Endothelial cell of hepatic sinusoid (primary cell): ENCODE data around the gene LGALS9B.
"Not testable (repeated sequence)": the region's sequence is repeated elsewhere in the genome, so short reads cannot be mapped to it uniquely, and the experiment has no call there.

Source experiments
- in situ Hi-C: cut with HindIII; loops from 2 replicates; pipeline ENCODE4 v1.10.0; 2017; ENCODE audit warnings: low sequenced_read_pairs

LGALS9B gene

GRCh38 chr17:20469107-20469506 lies 1.8 kb upstream of the LGALS9B start:
- in situ Hi-C loops, result not testable (repeated sequence)

DNA sequence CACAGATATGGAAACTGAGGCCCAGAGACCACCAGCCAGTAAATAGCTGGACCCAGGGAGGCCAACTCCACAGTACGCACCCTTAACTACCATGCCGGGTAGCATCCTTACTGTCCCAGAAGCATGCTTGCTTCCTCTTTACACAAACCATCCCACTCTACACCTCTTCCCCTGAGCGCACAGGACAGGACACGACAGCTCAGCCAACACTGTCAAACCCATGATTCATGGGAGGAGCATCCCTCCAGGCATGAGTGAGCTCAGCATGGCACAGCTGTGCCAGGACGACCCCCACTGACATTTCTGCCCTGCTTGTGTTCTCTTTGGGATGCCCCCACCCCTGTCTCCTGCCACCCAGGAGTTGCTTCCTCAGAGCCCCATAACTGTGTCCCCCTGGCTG lies 340 bp downstream of the LGALS9B start:
- in situ Hi-C loops, result not testable (repeated sequence)

GRCh38 chr17:20466553-20466952 lies 786 bp downstream of the LGALS9B start:
- in situ Hi-C loops, result not testable (repeated sequence)

DNA sequence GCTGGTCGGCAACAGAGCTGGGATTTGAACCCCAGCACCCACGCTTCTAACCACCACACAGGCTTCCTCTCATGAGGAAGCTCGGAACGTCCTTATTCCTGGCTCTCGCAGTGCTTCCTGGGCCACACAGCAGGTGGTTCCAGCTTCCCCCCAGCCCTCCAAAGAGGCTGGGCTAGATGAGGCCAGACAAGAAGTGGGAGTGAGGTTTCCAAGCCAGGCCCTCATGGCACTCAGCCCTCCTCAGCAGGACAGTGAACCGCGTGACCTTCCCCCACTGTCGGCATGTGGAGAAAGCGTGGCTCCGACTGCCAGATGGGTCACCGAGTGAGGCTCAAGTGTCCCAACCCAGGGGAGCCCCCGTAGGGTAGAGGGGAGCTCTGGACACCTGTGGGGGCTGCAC lies 1.8 kb downstream of the LGALS9B start:
- in situ Hi-C loops, result not testable (repeated sequence)

DNA sequence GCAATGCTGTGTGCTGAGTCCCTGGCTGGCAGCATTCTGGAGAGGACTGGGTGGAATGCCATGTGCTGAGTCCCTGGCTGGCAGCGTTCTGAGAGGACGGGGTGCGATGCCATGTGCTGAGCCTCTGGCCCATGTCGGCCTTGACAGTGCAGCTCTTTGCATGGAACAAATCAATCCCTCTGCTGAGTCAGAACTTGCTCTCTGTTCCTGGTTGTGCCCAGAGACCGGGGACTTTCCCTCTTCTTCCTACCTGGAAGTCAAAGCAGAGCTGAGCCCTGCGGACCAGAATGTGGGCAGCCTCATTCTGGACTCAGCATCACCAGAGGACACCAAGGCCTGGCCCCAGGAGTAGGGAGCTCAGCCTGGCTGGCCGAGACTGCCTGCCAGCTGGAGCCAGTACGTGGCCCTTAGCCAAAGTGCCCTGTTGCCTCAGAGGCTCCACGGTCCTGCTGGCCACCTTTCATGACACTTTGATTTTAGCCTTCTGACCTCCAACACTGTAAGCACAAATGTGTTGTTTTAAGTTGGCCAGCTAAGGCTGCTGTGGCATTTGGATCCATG lies 2.4 kb downstream of the LGALS9B start:
- in situ Hi-C loops, result not testable (repeated sequence)

DNA sequence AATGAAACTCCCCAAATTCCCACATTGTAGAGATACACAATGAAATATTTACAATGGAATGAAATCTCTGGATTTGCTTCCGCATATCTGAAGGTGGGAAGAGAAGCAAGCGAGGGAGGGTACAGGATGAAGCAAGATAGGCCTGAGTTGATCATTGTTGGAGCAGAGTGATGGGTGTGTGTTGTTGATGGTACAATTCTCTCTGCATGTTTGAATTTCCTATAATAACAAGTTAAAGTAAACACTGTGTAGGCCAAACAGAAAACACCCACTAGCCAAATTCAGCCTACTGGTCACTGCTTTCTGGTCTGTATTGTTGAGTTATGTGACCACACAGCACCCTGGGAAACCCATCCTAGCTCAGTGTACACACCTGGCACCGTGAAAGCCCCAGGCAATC lies 5.2 kb downstream of the LGALS9B start:
- in situ Hi-C loops, result not testable (repeated sequence)

GRCh38 chr17:20457848-20458381 lies 9.4 kb downstream of the LGALS9B start:
- in situ Hi-C loops, result not testable (repeated sequence)

GRCh38 chr17:20455106-20455505 lies 12.2 kb downstream of the LGALS9B start:
- in situ Hi-C loops, result not testable (repeated sequence)

DNA sequence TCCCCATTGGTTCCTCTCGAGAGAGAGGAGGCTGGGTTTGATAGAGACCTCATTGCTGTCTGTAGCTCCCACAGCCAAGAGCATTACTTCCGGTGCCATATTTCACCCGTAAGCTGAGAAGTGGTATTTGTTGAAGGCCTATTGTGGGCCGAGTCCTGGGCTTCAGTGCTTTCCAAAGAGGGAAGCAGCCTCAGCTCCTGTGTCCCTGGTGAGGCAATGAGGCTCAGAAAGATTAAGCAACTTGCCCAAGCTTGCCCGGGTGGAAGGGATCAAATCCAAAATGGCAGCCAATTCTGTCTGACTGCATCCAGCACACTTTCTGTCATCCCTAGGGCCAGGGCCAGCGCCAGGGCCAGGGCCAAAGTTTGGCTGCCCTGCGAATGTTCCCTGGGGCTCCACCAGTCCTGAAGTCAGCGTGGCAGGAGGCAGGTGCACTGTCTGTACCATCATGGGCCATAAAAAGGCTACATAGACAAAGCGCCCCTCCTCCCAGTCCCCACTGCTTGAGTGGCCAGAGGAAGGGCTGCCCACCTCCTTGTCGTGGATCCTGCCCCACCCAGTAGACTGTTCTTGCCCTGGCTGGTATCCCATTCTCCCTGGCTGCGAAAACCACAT lies 13.4 kb downstream of the LGALS9B start:
- in situ Hi-C loops, result not testable (repeated sequence)

DNA sequence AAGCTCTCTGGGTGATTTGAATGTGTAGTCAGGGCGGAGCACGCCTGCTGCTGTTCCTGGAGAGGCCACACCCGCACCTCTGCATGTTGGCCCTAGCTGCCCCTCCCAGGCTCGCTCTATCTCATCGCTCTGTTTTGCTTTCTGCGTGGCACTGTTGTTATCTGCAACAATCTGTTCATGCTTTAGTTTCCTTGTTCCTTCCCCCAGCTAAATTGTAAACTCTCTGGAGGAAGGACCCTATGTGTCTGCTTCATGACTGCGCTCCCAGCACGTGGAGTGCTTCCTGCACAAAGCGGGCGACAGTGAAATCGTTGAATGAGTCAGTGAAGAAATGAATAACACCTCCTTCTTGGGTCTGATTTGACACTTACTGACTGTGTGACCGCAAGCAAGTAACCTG lies 16.5 kb downstream of the LGALS9B start:
- in situ Hi-C loops, result not testable (repeated sequence)

- in situ Hi-C loops, result not testable (repeated sequence)
Observed at GRCh38 chr17:20447534-20448321, 19.6 kb downstream of the LGALS9B start.

DNA sequence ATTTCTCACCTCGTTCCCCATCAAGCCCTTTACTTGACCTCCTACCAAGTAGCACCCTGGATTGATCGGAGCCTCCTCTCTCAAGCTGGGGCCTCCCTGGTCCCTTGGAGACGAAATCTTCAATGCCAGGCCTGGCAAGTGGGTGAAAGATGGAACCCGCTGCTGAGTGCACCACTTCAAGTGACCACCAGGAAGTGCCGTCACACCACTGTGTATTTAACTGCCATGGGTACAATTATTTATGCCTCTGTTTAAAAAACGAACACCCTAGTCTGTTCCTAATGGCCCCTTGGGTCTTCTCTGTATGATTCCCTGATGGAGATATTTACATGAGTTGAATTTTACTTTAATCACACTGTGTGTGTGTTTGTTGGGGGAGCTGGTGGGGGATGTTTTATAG lies 20.4 kb downstream of the LGALS9B start:
- in situ Hi-C loops, result not testable (repeated sequence)

DNA sequence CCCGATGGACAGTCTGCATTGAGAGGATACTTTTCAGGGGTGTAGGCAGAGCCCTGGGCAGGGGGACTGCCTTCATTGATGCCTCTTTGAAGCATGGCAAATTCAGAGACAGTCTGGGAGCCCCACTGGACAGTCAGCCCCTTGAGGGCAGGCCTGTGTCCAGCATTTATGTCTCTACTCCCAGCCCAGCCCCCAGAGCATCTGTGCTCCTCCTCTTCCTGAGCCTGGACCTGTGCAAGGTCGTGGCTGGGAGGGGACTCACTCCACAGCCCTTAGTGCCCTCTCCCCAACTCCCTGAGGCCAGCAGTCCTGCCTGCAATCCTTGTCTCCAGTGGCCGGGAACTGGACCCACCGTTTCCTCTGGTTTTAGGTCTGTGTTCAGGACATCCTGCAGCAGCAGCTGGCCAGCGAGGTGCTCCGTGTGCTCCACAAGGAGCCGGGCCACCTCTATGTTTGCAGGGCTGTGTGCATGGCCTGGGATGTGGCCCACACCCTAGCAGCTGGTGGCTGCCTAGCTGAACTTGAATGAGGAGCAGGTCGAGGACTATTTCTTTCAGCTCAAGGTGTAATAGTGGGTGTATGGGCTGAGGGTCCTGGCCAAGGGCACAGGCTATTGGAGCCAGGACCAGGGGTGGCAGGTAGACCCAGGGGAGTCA lies 22.6 kb downstream of the LGALS9B start:
- in situ Hi-C loops, result not testable (repeated sequence)

- in situ Hi-C loops, result not testable (repeated sequence)
Observed at GRCh38 chr17:20444173-20444572, 23.2 kb downstream of the LGALS9B start.

DNA sequence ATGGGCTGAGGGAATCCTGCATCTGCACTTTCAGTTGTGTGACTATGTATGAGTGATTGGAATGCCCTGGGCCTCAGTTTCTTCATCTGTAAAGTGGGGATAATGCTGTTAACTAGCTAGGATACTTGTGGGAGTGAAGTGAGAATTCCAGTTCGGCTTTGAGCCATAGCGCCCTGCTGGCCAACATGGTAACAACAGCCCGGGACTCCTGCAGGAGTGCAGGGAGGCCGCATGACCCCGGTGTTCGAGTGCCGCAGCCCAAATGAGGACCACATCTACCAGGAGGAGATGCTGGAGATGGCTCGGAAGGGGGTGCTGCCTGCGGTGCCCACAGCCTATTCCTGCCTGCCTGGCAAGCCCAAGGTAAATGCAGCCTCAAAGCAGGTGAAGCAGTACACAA lies 23.7 kb downstream of the LGALS9B start:
- in situ Hi-C loops, result not testable (repeated sequence)

- in situ Hi-C loops, result not testable (repeated sequence)
Observed at GRCh38 chr17:20440665-20441064, 26.7 kb downstream of the LGALS9B start.

- in situ Hi-C loops, result not testable (repeated sequence)
Observed at GRCh38 chr17:20435166-20435565, 32.2 kb downstream of the LGALS9B start.

GRCh38 chr17:20433382-20433781 lies 34.0 kb downstream of the LGALS9B start:
- in situ Hi-C loops, result not testable (repeated sequence)

- in situ Hi-C loops, result not testable (repeated sequence)
Observed at GRCh38 chr17:20427264-20427663, 40.1 kb downstream of the LGALS9B start.

- in situ Hi-C loops, result not testable (repeated sequence)
Observed at GRCh38 chr17:20422826-20423225, 44.5 kb downstream of the LGALS9B start.

GRCh38 chr17:20418838-20419237 lies 48.5 kb downstream of the LGALS9B start:
- in situ Hi-C loops, result not testable (repeated sequence)
